Erythroblast (primary cell): ENCODE data around the gene NATD1.

Source experiments
- DNase-seq, 2 experiments: peaks; one replicate each; lab custom pipeline; 2025; lab: John Stamatoyannopoulos, UW
- GATA1 ChIP-seq: IDR thresholded peaks from 2 replicates; pipeline ENCODE4 v1.6.1; 2011; ENCODE audit warnings: low read depth, mild to moderate bottlenecking, control low read depth, low read length, moderate library complexity
- POLR2A ChIP-seq: IDR thresholded peaks from 2 replicates; pipeline ENCODE4 v1.6.1; 2011; ENCODE audit warnings: mild to moderate bottlenecking, low read length

NATD1 gene

GRCh38 chr17:21251337-21252010 lies 1.7 kb downstream of the NATD1 start:
- no peak for DNase-seq

GRCh38 chr17:21250854-21251253 lies 2.4 kb downstream of the NATD1 start:
- DNase-seq: no peak
- TF ChIP-seq GATA1: no peak
- TF ChIP-seq POLR2A: no peak

More at GRCh38 chr17:21251337-21252010, 1.7 kb downstream of the NATD1 start:
- TF ChIP-seq GATA1 (no peak), POLR2A (no peak)

- DNase-seq: no peak
- no peak for TF ChIP-seq POLR2A
Measured at GRCh38 chr17:21249920-21250703, 3.1 kb downstream of the NATD1 start.

- TF ChIP-seq GATA1 (no peak), POLR2A (no peak)
Measured at GRCh38 chr17:21249086-21249795, 4.0 kb downstream of the NATD1 start.

GRCh38 chr17:21248500-21248899 lies 4.7 kb downstream of the NATD1 start:
- TF ChIP-seq POLR2A (no peak), GATA1 (no peak)
- no peak for DNase-seq

More at GRCh38 chr17:21249086-21249795, 4.0 kb downstream of the NATD1 start:
- no peak for DNase-seq

- DNase-seq: peak in 1 of 2 experiments; percentile 32
- TF ChIP-seq POLR2A (no peak), GATA1 (no peak)
Measured at GRCh38 chr17:21247552-21248258, 5.5 kb downstream of the NATD1 start.

- TF ChIP-seq GATA1: no peak
- no peak for TF ChIP-seq POLR2A
- no peak for DNase-seq
Measured at GRCh38 chr17:21246698-21247097, 6.5 kb downstream of the NATD1 start.

GRCh38 chr17:21245639-21246084 lies 7.5 kb downstream of the NATD1 start:
- no peak for DNase-seq
- TF ChIP-seq GATA1 (no peak), POLR2A (no peak)

- DNase-seq: no peak
- TF ChIP-seq GATA1 (no peak), POLR2A (no peak)
Measured at GRCh38 chr17:21243516-21244303, 9.5 kb downstream of the NATD1 start.

- no peak for DNase-seq
- TF ChIP-seq POLR2A (no peak), GATA1 (no peak)
Measured at GRCh38 chr17:21242780-21243515, 10.3 kb downstream of the NATD1 start.

- DNase-seq: no peak
- TF ChIP-seq POLR2A (no peak), GATA1 (no peak)
Measured at GRCh38 chr17:21242026-21242697, 11.0 kb downstream of the NATD1 start.
